Left lung (tissue), 10 donors: ENCODE data around the gene SNAP23. TPM values are rescaled to one million over a fixed set of nuclear protein-coding genes. Genes with fewer than 3 reads are reported as not detected.

Experiments used
- ATAC-seq: fragments of 200-7000 bp; cut with Tn5 transposase; one replicate; pipeline ENCODE4 v1.9.1; 2020; ENCODE audit warnings: moderate library complexity
- DNase-seq, 4 donors: peaks; one replicate each; pipeline ENCODE4 v3.0.0-alpha.2; 2013 to 2020
- H3K27ac ChIP-seq, 2 donors: fragments of 200-600 bp; sonication (generic) in 1 of 2; one replicate each; pipeline versions ENCODE4 v1.5.0 to v1.8.0; 2020 to 2021
- H3K27me3 ChIP-seq, 2 donors: fragments of 200-600 bp; sonication (generic) in 1 of 2; one replicate each; pipeline versions ENCODE4 v1.5.0 to v1.8.0; 2020 to 2021
- H3K36me3 ChIP-seq, 2 donors: fragments of 200-600 bp; sonication (generic) in 1 of 2; one replicate each; pipeline versions ENCODE4 v1.5.0 to v1.8.0; 2020 to 2021
- H3K4me1 ChIP-seq, 2 donors: fragments of 200-600 bp; one replicate each; pipeline ENCODE4 v1.8.0; 2021
- H3K4me3 ChIP-seq, 2 donors: fragments of 200-600 bp; sonication (generic) in 1 of 2; one replicate each; pipeline versions ENCODE4 v1.5.0 to v1.8.0; 2020 to 2021; ENCODE audit warnings: mild to moderate bottlenecking in 1 of 2
- H3K9me3 ChIP-seq, 2 donors: fragments of 200-600 bp; sonication (generic) in 1 of 2; one replicate each; pipeline versions ENCODE4 v1.5.0 to v1.8.0; 2020 to 2021
- CTCF ChIP-seq, 2 donors: fragments of 200-600 bp; sonication (generic) in 1 of 2; IDR thresholded peaks; one replicate each; pipeline versions ENCODE4 v1.5.0 to v1.8.0; 2021; ENCODE audit warnings: antibody characterized with exemption in 2 of 2
- intact Hi-C, 2 donors: fragments of 100-400 bp; cut with DNase I; formaldehyde crosslinking; loops; one replicate each; pipeline versions ENCODE4 v1.11.2 to v1.14.2; 2022
- polyA plus RNA-seq, 6 donors: library from polyadenylated mRNA; unstranded; fragments of 120-200 nt; gene quantifications; one replicate each; pipeline ENCODE4 v1.2.1, GENCODE V29; 2013; ENCODE audit not compliant: insufficient read length in 6 of 6
- total RNA-seq, 2 donors: library from RNA; stranded (reverse); fragmentation: NEBNext Ultra II Directional; extraction: Animal tissue kit (Norgen Biotek cat#: 25700); gene quantifications; one replicate each; pipeline ENCODE4 v1.2.1, GENCODE V29; 2021
- donor health status: DM: no; HTN: yes; CAD: no.
- donor health status: DM: no; HTN: no; CAD: no.

The SNAP23 gene
- total and polyA plus RNA-seq, 8 donors = 84.8 to 97.1 (median 90.5) TPM

GRCh38 chr15:42494998-42495360 is 455 bp upstream of the SNAP23 start:
- intact Hi-C loops = no loop called here
- TF ChIP-seq CTCF (IDR thresholded peaks at IDR 0.05) = no peak
- DNase-seq (peak in 2 of 4 donors; percentile 45 to 76), ATAC-seq (peak; percentile 45)
- H3K27ac ChIP-seq = peak overlapping the region; percentile 94 to 95
- H3K4me1 ChIP-seq = peaks cover 13 to 80% of the 10 kb centered on the region in 2 donors
- H3K36me3 ChIP-seq = no peaks in the 10 kb centered on the region
- H3K27me3 ChIP-seq = no peaks in the 10 kb centered on the region
- H3K9me3 ChIP-seq = no peaks in the 10 kb centered on the region
- peak overlapping the region; percentile 51 to 77 for H3K4me3 ChIP-seq

- intact Hi-C loops = no loop called here
- no peak for TF ChIP-seq CTCF (IDR thresholded peaks at IDR 0.05)
- Histone ChIP-seq H3K4me1 (peaks cover 9 to 92% of the 10 kb centered on the region in 2 donors), H3K4me3 (no peak overlapping the region), H3K27ac (peak overlapping the region; percentile 70 to 73), H3K36me3 (no peaks in the 10 kb centered on the region), H3K9me3 (no peaks in the 10 kb centered on the region), H3K27me3 (no peaks in the 10 kb centered on the region)
- DNase-seq (no peak), ATAC-seq (no peak)
Measured at GRCh38 chr15:42498212-42499068, 3.0 kb downstream of the SNAP23 start.

- Histone ChIP-seq H3K4me3 (no peak overlapping the region), H3K36me3 (peaks cover 0 to 2% of the 10 kb centered on the region in 2 donors), H3K9me3 (no peaks in the 10 kb centered on the region), H3K27me3 (no peaks in the 10 kb centered on the region), H3K4me1 (peaks cover 4 to 91% of the 10 kb centered on the region in 2 donors), H3K27ac (peak overlapping the region; percentile 70 to 73)
- ATAC-seq (no peak), DNase-seq (no peak)
- no peak for TF ChIP-seq CTCF (IDR thresholded peaks at IDR 0.05)
- intact Hi-C loops = no loop called here
Measured at GRCh38 chr15:42499858-42500609, 4.6 kb downstream of the SNAP23 start.

DNA sequence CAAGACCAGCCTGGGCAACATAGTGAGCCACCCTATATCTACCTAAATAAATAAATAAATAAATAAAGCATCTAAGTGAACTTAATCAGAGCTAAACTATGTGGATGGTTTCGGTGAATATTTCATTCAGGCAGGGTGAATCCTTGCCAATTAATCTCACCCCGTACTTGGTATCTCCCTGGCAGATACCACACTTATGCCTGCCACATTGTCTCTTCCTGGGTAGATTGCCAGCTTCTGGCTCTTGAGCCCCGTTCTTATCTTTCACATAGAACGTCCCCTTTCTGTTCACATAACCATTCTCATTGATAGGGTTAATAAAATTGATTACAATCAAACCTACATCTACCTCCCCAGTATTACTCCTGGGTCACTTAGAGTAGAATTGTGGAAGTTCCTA is 7.0 kb downstream of the SNAP23 start:
- Histone ChIP-seq H3K27ac (peak overlapping the region in 1 of 2 donors; percentile 53), H3K36me3 (peaks cover 0 to 9% of the 10 kb centered on the region in 2 donors), H3K9me3 (no peaks in the 10 kb centered on the region), H3K27me3 (no peaks in the 10 kb centered on the region), H3K4me1 (peaks cover 4 to 74% of the 10 kb centered on the region in 2 donors), H3K4me3 (no peak overlapping the region)
- intact Hi-C loops = no loop called here
- DNase-seq (no peak), ATAC-seq (no peak)
- TF ChIP-seq CTCF (IDR thresholded peaks at IDR 0.05) = no peak

GRCh38 chr15:42503825-42504224 is 8.4 kb downstream of the SNAP23 start:
- DNase-seq = no peak
- Histone ChIP-seq H3K27ac (peak overlapping the region in 1 of 2 donors; percentile 51), H3K4me1 (peaks cover 4 to 74% of the 10 kb centered on the region in 2 donors), H3K27me3 (no peaks in the 10 kb centered on the region), H3K9me3 (no peaks in the 10 kb centered on the region), H3K36me3 (peaks cover 0 to 9% of the 10 kb centered on the region in 2 donors), H3K4me3 (no peak overlapping the region)
- TF ChIP-seq CTCF (IDR thresholded peaks at IDR 0.05) = no peak
- ATAC-seq = no peak
- intact Hi-C loops = no loop called here
